Panc1 (cell line): ENCODE results near the gene DVL2. TPM values are rescaled to one million over a fixed set of nuclear protein-coding genes. Genes with fewer than 3 reads are reported as not detected.

Experiments used
- ATAC-seq: fragments of 200-7000 bp; cut with Tn5 transposase; 2 replicates; pipeline ENCODE4 v1.9.1; 2020; ENCODE audit warnings: mild to moderate bottlenecking, moderate library complexity
- BruUV-seq: library from RNA; stranded (reverse); fragments of 400-500 nt; replicated peaks from 2 replicates; lab custom pipeline; 2021; lab: Mats Ljungman, UMichigan
- CTCF ChIA-PET: fragments of 300-600 bp; sonication (Branson Sonifier 250); formaldehyde crosslinking; loops from one replicate; lab custom pipeline; 2022; ENCODE audit warnings: antibody characterized with exemption; lab: Charles Lee
- POLR2A ChIA-PET: fragments of 300-600 bp; sonication (Branson Sonifier 250); formaldehyde crosslinking; loops from one replicate; lab custom pipeline; 2022; ENCODE audit warnings: antibody characterized with exemption; lab: Charles Lee
- DNase-seq: peaks from one replicate; pipeline ENCODE4 v3.0.0-alpha.2; 2010; ENCODE audit warnings: low read depth, low spot score
- H3K27ac ChIP-seq: 2 replicates; pipeline ENCODE4 v1.5.1; 2011; ENCODE audit warnings: mild to moderate bottlenecking, low read length, inconsistent platforms
- H3K27me3 ChIP-seq: fragments of 200-500 bp; sonication (Bioruptor generic); 2 replicates; pipeline ENCODE4 v1.6.0; 2014; ENCODE audit warnings: low read length, inconsistent platforms; ENCODE audit not compliant: control insufficient read depth, insufficient read depth
- H3K36me3 ChIP-seq: fragments of 200-500 bp; sonication (Bioruptor generic); 2 replicates; pipeline ENCODE4 v1.5.1; 2014; ENCODE audit warnings: inconsistent platforms, mild to moderate bottlenecking, low read length, moderate library complexity; ENCODE audit not compliant: control insufficient read depth, insufficient read depth
- H3K4me1 ChIP-seq: 2 replicates; pipeline ENCODE4 v1.5.1; 2011; ENCODE audit warnings: inconsistent platforms, mild to moderate bottlenecking, low read length, moderate library complexity; ENCODE audit not compliant: control insufficient read depth, insufficient read depth
- H3K4me3 ChIP-seq, 2 experiments: 2 replicates each; pipeline ENCODE4 v1.5.1; 2011 to 2012; ENCODE audit warnings: low read depth in 2 of 2, low read length in 2 of 2, mild to moderate bottlenecking in 2 of 2, inconsistent platforms in 1 of 2, moderate library complexity in 1 of 2
- H3K9me3 ChIP-seq: fragments of 200-500 bp; sonication (Bioruptor generic); 2 replicates; pipeline ENCODE4 v1.5.1; 2014; ENCODE audit warnings: low read depth, mild to moderate bottlenecking, inconsistent platforms, low read length, moderate library complexity; ENCODE audit not compliant: control insufficient read depth, insufficient read depth
- CTCF ChIP-seq: fragments of 450-650 bp; IDR thresholded peaks from 2 replicates; pipeline ENCODE4 v1.5.1; 2017; ENCODE audit warnings: mild to moderate bottlenecking
- POLR2AphosphoS5 ChIP-seq: IDR thresholded peaks from 2 replicates; pipeline ENCODE4 v1.6.1; 2012; ENCODE audit warnings: mild to moderate bottlenecking, low read depth, low read length, moderate library complexity
- REST ChIP-seq, 2 experiments: IDR thresholded peaks; 2 replicates each; pipeline ENCODE4 v1.6.1; 2011 to 2012; ENCODE audit warnings: low read depth in 2 of 2, control low read depth in 1 of 2, low read length in 1 of 2, mild to moderate bottlenecking in 1 of 2, moderate library complexity in 1 of 2; ENCODE audit not compliant: insufficient read depth in 1 of 2
- SIN3A ChIP-seq: IDR thresholded peaks from 2 replicates; pipeline ENCODE4 v1.6.1; 2012; ENCODE audit warnings: low read depth, mild to moderate bottlenecking, low read length, moderate library complexity, borderline replicate concordance; ENCODE audit not compliant: insufficient read depth
- TCF7L2 ChIP-seq: IDR thresholded peaks from 2 replicates; pipeline ENCODE4 v1.6.1; 2011; ENCODE audit warnings: mild to moderate bottlenecking, low read depth, low read length, inconsistent platforms
- in situ Hi-C: cut with HindIII; loops from 2 replicates; pipeline ENCODE4 v1.10.0; 2016; ENCODE audit warnings: low sequenced_read_pairs, low pct_unique_long_range_greater_than_20kb
- intact Hi-C: fragments of 100-400 bp; cut with micrococcal nuclease; formaldehyde crosslinking; loops from one replicate; pipeline ENCODE4 v1.10.0; 2022; ENCODE audit not compliant: unreplicated experiment
- total RNA-seq: library from RNA; stranded (reverse); gene quantifications from one replicate; pipeline ENCODE4 v1.2.1, GENCODE V29; 2021; ENCODE audit not compliant: unreplicated experiment

DVL2 gene
- total RNA-seq, 1 experiment from 2014 or later: 84.2 TPM

GRCh38 chr17:7218166-7218565 is 16.2 kb downstream of the DVL2 start:
- in situ Hi-C loops (no loop called here), intact Hi-C loops (no loop called here)
- TF ChIP-seq POLR2AphosphoS5 (no peak), TCF7L2 (no peak), REST (IDR thresholded peaks at IDR 0.05; ENCODE audit: insufficient read depth in 1 of 2, low read depth in 2 of 2, low read length in 1 of 2) (no peak), CTCF (no peak), SIN3A (no peak)
- no peaks in the 10 kb centered on the region for H3K9me3 ChIP-seq
- peak overlapping the region; percentile 14 to 46 for H3K4me3 ChIP-seq
- H3K27ac ChIP-seq: peak overlapping the region; percentile 95
- ATAC-seq (no peak), DNase-seq (no peak)
- H3K4me1 ChIP-seq: peaks cover 44% of the 10 kb centered on the region
- peaks cover 5% of the 10 kb centered on the region; the same call in 1 of the 2 replicates for H3K36me3 ChIP-seq
- POLR2A ChIA-PET: no interaction called here
- BruUV-seq: no TSS peak
- no peaks in the 10 kb centered on the region for H3K27me3 ChIP-seq
- CTCF ChIA-PET: no interaction called here

GRCh38 chr17:7217113-7217987 is 17.0 kb downstream of the DVL2 start:
- peaks cover 40% of the 10 kb centered on the region for H3K4me1 ChIP-seq
- intact Hi-C loops (no loop called here), in situ Hi-C loops (no loop called here)
- no peak for TF ChIP-seq CTCF
- no peak for TF ChIP-seq SIN3A
- TF ChIP-seq TCF7L2: no peak
- no peak for TF ChIP-seq REST (IDR thresholded peaks at IDR 0.05; ENCODE audit: insufficient read depth in 1 of 2, low read depth in 2 of 2, low read length in 1 of 2)
- TF ChIP-seq POLR2AphosphoS5: no peak
- H3K36me3 ChIP-seq: peaks cover 5% of the 10 kb centered on the region; the same call in 1 of the 2 replicates
- no peaks in the 10 kb centered on the region for H3K9me3 ChIP-seq
- no TSS peak for BruUV-seq
- ATAC-seq (no peak), DNase-seq (no peak)
- peak overlapping the region; percentile 95 for H3K27ac ChIP-seq
- ChIA-PET CTCF (interaction anchor here (0.7 kb wide), 1 partner anchor 135 kb away, joined by 3 read pairs; no protein-coding TSS in a partner anchor), POLR2A (interaction anchor here (0.5 to 0.7 kb wide), 2 partner anchors 20 to 95 kb away, joined by 4 to 6 read pairs; no protein-coding TSS in a partner anchor)
- no peaks in the 10 kb centered on the region for H3K27me3 ChIP-seq
- peak overlapping the region; percentile 53 to 67 for H3K4me3 ChIP-seq
